ENCODE measurements around the gene BCAR1. TPM values are rescaled to one million over a fixed set of nuclear protein-coding genes. Genes with fewer than 3 reads are reported as not detected.
A peak's percentile ranks its signal among the peaks of the same experiment; 100 is the strongest.

The BCAR1 gene
- total and polyA plus RNA-seq, 12 donors: 54.6 to 85.2 (median 71.3) TPM

DNA sequence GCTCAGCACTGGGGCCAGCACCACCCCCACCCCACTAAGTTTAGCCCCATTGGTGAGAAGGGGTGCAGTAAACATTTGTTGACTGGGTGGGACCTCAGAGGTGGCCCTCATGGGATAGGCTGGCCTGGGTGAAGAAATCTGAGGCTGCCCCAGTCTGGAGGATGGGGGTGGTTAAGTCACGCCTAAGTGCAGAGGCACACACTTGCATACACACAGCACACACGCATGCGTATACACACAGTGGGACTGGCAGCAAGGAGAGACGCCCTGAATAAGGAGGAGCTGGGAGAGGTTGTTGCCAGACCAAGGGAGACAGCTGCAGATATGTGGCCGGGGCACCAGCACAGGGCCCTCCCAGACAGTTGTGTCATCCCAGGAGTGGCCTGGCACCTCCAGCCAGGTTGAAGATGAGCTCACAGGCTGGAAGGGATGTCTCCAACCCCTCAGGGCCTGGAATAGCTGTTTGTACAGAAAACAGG is 3.0 kb upstream of the BCAR1 start:
- peak; percentile 18 to 24 for DNase-seq
- TF ChIP-seq, protein P1, sequence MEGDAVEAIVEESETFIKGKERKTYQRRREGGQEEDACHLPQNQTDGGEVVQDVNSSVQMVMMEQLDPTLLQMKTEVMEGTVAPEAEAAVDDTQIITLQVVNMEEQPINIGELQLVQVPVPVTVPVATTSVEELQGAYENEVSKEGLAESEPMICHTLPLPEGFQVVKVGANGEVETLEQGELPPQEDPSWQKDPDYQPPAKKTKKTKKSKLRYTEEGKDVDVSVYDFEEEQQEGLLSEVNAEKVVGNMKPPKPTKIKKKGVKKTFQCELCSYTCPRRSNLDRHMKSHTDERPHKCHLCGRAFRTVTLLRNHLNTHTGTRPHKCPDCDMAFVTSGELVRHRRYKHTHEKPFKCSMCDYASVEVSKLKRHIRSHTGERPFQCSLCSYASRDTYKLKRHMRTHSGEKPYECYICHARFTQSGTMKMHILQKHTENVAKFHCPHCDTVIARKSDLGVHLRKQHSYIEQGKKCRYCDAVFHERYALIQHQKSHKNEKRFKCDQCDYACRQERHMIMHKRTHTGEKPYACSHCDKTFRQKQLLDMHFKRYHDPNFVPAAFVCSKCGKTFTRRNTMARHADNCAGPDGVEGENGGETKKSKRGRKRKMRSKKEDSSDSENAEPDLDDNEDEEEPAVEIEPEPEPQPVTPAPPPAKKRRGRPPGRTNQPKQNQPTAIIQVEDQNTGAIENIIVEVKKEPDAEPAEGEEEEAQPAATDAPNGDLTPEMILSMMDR (IDR thresholded peaks at IDR 0.05): no peak
- 54 to 64% methylated on average over 5 of the region's 5 CpGs for WGBS, 2 donors
- intact Hi-C loops (cut with DNase I): loop anchor here in 1 of 10 donors (5.0 kb wide), 1 partner anchor 53 kb away; no protein-coding TSS in a partner anchor
- no peak for ATAC-seq
- Histone ChIP-seq H3K4me3 (peak overlapping the region in 3 of 10 donors; percentile 16 to 21 (median 18)), H3K4me1 (peaks cover 69 to 92% (median 87%) of the 10 kb centered on the region in 9 donors), H3K36me3 (peaks cover 0 to 3% (median 0%) of the 10 kb centered on the region in 9 donors), H3K9me3 (no peaks in the 10 kb centered on the region), H3K27ac (peak overlapping the region; percentile 22 to 96 (median 80)), H3K27me3 (peaks cover 0 to 84% (median 0%) of the 10 kb centered on the region in 7 donors)

DNA sequence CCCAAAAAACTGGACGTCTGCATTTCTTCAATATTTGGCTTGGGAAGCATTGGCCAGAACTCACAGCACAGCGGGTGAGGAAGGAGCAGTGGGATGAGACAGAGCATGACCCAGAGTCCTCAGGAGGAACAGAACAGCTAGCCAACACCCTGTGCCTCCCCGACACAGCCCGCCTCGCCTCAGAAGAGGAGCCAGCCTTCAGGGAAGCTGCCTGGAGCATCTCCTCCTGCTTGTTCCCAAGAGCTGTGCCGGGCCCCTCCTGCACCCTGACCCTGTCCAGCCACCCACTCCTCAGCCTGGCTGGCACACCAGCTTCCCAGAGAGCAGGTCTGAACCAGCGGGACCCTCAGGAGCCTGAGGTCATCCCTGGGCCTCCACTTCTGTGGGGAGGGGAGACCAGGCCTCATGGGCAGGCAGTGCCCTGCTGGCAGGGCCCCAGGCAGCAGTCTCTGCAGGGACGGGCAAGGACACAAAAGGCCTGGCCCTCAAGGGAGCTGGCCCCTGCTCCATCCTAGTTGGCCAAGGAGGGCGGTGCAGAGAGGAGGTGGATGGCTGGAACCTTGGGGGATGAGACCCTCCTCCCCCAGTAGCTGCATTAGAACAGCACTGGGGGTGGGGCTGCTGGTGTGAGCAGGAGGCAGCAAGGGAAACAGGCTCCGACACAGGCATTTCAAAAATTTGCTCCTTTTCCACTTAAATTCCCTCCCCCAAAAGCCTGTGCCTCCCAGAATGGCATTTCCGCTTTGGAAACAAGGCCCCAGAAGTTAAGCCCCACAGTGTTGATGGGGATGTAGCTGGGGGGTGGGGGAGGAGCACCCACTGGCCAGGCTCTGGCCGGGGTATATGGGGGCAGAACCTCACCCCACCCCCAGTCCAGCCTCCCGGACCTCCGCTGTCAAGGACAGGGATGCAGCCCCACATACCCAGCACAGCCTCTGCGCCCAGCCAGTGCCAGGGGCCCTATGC is 1.8 kb upstream of the BCAR1 start:
- no peak overlapping the region for H3K4me3 ChIP-seq
- intact Hi-C loops (cut with DNase I): loop anchor here in 1 of 10 donors (5.0 kb wide), 1 partner anchor 54 kb away; no protein-coding TSS in a partner anchor
- no peaks in the 10 kb centered on the region for H3K36me3 ChIP-seq
- ATAC-seq: no peak
- peaks cover 0 to 85% (median 0%) of the 10 kb centered on the region in 7 donors for H3K27me3 ChIP-seq
- peak in 1 of 2 donors; percentile 21 for DNase-seq
- H3K4me1 ChIP-seq: peaks cover 72 to 94% (median 89%) of the 10 kb centered on the region in 9 donors
- TF ChIP-seq, protein P1 (IDR thresholded peaks at IDR 0.05): no peak
- H3K9me3 ChIP-seq: no peaks in the 10 kb centered on the region
- H3K27ac ChIP-seq: peak overlapping the region; percentile 75 to 97 (median 94)
- WGBS, 2 donors: 43 to 44% methylated on average over 15 of the region's 15 CpGs

DNA sequence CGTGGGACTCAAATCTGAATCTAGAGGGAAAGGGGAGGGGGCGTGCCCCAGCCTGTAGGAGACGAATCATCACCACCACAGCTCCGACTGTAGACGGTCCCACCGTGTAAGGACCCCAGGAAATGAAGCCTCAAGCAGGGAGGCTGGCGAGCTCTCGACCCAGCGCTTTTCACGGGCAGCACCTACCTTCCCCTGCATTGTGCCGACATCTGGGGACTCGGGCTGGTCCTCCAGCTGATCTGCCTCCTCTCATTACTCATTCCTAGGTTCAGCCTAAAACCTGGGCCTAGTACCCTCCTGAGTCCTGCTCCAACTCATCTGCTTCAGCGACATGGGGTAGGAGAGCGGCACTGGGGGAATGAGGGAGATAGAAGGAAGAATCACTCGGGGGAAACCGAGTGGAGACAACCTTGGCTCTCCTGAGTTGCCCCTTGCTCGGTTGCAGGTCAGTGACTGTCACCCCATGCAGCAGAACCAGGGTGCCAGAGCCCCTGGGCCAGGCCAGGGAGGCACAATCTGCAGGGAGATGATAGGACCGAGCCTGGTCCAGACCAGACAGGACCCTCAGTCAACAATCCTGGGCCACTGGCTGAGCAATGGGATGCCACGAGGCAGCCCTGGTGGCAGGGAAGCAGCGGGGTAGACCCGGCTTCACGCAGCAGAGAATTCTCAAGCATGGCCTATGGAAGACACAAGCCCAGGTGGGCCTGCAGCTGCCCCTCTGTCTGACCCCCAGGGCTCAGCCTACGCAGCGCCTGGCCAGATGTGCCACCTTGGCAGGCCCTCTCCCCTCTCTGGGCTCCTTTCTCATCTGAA is 833 bp upstream of the BCAR1 start:
- Histone ChIP-seq H3K36me3 (no peaks in the 10 kb centered on the region), H3K4me3 (peak overlapping the region in 8 of 10 donors; percentile 75 to 99 (median 86)), H3K27me3 (peaks cover 0 to 77% (median 0%) of the 10 kb centered on the region in 7 donors), H3K9me3 (no peaks in the 10 kb centered on the region), H3K4me1 (peaks cover 72 to 94% (median 89%) of the 10 kb centered on the region in 9 donors), H3K27ac (peak overlapping the region; percentile 75 to 97 (median 94))
- DNase-seq (no peak), ATAC-seq (no peak)
- WGBS, 2 donors: 58 to 61% methylated on average over 24 of the region's 24 CpGs
- intact Hi-C loops (cut with DNase I): loop anchor here in 1 of 10 donors (5.0 kb wide), 1 partner anchor 55 kb away; no protein-coding TSS in a partner anchor
- TF ChIP-seq, protein P1 (IDR thresholded peaks at IDR 0.05): no peak
